Esophagus mucosa (tissue), 1 donor: ENCODE data around the gene RTBDN. TPM values are rescaled to one million over a fixed set of nuclear protein-coding genes. Genes with fewer than 3 reads are reported as not detected.

Experiments
- ATAC-seq: fragments of 200-7000 bp; cut with Tn5 transposase; one replicate; pipeline ENCODE4 v1.9.1; 2020
- total RNA-seq: library from RNA; stranded (reverse); gene quantifications from one replicate; pipeline ENCODE4 v1.2.4, GENCODE V29; 2023
- donor health status: DM: yes; HTN: yes; CAD: no.

The RTBDN gene
- total RNA-seq: not detected

DNA sequence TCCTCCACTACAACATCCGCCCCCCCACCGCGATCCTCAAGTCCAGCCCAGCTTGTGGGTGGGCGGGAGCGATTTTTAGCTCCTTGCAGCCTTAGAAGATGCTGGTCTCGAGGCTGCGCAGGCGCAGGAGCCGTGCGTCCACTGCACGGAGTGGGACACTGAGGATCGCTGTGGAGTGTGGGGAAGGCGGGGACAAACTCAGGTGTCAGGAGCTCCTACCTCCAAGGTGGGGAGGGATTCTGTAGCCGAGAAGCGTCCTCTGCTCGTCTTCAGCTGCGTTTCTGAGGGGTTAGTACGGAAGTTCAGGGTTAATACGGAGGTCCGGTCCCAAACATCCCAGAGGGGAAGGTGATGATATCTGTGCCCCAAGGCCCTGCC is at the start of gene RTBDN:
Gene RTBDN (minus strand): TSS at position 14 of the 378 bp plus-strand sequence. CDS start 4,600 bp downstream, outside the sequence.
- ATAC-seq: no peak

DNA sequence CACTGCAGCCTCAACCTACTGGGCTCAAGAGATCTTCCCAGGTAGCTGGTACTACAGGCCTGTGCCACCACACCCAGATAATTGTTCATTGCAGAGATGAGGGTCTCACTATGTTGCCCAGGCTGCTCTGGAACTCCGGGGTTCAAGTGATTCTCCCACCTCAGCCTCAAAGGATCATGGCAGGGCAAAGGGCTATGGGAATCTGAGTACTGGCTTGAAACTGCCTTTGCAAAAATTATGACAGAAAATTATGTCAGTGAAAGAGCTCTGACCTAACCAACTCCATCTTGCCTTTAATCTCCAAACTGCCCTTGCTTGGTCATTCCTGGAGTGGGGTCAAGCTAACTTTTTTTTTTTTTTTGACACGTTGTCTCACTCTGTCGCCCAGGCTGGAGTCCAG is 48.2 kb upstream of the RTBDN start:
- ATAC-seq: no peak

DNA sequence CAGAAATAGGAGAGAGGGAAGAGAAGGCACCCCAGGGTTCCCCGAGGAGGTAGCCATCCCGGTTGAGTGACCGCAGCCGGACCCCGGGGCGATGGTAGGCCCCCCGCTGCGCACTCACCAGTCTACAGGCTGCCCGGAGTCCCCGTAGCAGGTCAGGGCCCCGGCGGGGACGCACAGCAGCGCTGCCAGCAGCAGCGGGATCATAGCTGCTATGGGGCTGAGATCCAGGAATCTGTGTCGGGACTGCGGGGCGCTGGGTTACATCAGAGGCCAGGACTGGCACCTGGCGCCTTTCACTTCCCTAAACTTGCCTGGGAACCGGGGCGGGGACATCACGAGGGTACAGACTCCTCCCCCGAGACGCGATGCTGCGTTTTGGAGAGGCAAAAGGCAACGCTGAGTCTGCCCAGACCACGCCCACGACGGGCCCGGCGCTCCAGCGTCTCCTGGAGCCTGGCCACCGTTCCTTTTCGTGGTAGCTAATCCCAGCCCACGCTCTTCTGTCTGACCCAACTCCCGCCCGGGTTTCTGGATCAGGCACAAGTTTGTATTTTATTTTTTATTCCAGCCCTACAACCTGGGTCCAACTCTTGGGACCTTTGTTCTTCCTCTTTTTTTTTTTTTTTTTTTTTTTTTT is 46.9 kb upstream of the RTBDN start, which contains the start of gene DNASE2:
Gene DNASE2 (minus strand): TSS at position 278 of the 637 bp plus-strand sequence. CDS start 74 bp downstream, at position 204.
- peak; percentile 87 for ATAC-seq

DNA sequence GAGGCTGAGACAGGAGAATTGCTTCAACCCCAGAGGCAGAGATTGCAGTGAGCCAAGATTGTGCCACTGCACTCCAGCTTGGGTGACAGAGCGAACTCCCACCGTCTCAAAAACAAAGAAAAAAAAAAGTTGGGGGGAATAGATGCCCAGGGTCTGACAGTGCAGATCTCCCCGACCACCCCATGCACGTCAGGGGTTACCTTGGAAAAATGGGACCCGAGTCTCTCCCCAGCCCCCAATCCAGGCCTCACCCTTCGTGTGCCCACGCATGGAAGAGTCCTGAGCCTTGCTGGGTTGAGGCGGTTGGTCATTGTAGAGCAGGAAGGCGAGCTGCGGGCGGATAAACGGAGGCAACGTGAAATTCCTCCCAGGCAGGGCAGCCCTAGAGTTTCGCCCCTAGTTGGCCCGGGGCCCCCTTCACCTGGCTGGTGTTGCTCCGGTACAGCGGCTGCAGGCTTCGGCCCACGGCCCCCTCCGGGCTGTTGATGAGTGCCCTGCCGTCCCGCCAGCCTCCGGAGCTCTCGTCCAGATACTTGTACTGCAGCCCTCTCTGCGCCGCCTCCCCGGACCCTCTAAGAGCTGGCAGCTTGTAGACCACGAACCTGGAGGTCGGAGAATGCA is 46.3 kb upstream of the RTBDN start:
- peak; percentile 21 for ATAC-seq

DNA sequence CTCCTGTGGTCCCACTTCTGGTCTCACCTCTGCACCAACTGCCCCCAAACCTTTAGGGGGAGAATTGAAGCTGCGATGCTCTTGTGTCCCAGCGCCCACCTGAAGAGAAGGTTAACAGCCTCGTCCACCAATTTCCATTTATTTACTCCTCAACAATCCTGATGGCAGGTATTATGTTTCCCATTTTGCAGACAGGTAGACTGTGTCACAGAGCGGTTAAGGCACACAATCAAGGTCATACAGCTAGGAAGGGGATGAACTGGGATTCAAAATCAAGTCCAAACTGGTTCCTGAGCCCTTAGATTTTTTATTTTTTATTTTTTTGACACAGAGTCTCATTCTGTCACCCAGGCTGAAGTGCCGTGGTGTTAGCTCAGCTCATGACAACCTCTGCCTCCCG is 40.7 kb upstream of the RTBDN start:
- ATAC-seq: no peak

DNA sequence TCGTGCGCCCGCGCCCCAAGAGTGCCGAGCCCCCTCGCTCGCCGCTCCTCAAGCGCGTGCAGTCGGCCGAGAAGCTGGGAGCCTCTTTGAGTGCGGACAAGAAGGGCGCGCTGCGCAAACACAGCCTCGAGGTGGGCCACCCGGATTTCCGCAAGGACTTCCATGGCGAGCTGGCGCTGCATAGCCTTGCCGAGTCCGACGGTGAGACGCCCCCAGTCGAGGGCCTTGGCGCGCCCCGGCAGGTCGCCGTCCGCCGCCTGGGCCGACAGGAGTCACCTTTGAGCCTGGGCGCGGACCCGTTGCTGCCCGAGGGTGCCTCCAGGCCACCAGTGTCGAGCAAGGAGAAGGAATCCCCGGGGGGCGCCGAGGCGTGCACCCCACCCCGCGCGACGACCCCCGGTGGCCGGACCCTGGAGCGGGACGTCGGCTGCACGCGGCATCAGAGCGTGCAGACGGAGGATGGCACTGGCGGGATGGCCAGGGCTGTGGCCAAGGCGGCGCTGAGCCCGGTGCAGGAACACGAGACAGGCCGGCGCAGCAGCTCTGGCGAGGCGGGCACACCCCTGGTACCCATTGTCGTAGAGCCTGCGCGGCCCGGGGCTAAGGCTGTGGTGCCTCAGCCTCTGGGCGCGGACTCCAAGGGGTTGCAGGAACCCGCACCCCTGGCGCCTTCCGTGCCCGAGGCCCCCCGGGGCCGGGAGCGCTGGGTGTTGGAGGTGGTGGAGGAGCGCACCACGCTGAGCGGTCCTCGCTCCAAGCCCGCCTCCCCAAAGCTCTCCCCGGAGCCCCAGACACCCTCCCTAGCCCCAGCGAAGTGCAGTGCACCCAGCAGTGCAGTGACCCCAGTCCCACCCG is 39.7 kb upstream of the RTBDN start:
- ATAC-seq: peak; percentile 3

DNA sequence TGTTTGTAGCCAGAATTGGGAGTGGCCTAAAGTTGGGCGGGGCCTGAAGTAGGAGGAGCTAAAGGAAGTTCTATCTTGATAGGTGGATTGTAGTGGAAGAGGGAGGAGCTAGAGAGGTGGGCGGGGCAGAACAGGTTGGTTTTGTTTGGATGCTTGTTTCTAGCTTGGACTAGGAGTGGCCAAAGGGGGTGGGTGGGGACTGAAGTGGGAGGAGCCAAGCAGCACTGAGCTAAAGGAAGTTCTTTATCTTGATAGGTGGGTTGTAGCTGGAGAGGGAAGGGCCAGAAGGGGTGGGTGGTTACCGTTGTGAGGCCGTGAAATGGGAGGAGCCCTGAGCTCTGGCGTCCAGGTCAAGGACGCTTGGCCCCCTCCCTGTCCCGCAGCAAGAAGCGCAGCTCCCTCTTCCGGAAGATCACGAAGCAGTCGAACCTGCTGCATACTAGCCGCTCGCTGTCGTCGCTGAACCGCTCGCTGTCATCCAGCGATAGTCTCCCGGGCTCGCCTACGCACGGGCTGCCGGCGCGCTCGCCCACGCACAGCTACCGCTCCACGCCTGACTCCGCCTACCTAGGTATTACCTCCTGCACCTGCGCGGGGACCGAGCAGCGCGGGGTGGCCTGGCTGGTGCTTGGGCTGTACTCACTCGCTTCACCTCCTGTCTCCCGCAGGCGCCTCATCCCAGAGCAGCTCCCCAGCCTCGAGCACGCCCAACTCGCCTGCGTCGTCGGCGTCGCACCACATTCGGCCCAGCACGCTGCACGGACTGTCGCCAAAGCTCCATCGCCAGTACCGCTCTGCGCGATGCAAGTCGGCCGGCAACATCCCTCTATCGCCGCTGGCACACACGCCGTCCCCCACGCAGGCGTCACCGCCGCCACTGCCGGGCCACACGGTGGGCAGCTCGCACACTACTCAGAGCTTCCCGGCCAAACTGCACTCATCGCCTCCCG is 38.8 kb upstream of the RTBDN start:
- peak; percentile 80 for ATAC-seq

DNA sequence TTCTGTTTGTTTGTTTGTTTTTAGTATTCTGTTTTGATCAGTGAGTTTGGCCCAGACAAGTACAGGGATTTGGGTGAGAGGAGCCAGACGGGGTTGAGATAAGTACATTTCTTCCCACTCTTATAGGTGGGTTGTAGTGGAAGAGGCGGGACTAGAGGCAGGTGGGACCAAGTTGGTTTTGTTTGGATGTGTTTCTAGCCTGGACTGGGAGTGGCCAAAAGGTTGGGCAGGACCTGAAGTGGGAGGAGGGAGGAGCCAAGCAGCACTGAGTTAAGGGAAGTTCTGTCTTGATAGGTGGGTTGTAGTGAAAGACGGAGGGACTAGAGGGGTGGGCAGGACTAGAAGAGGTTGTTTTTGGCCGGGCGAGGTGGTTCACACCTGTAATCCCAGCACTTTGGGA is 37.9 kb upstream of the RTBDN start:
- no peak for ATAC-seq

DNA sequence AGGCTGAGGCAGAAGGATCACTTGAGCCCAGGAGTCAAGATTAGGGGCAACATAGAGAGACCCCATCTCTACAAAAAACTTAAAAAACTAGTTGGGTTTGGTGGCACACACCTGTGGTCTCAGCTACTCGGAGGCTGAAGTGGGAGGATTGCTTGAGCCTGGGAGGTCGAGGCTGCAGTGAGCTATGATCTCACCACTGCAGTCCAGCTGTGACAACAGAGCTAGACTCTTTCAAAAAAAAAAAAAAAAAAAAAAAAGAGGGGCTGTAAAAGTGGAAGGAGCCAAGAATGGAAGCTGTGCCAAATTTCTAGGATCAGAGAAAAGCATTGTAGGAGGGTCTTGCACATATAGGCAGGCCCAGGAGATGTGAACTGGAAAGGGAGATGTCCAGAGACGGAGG is 37.3 kb upstream of the RTBDN start:
- ATAC-seq: no peak

DNA sequence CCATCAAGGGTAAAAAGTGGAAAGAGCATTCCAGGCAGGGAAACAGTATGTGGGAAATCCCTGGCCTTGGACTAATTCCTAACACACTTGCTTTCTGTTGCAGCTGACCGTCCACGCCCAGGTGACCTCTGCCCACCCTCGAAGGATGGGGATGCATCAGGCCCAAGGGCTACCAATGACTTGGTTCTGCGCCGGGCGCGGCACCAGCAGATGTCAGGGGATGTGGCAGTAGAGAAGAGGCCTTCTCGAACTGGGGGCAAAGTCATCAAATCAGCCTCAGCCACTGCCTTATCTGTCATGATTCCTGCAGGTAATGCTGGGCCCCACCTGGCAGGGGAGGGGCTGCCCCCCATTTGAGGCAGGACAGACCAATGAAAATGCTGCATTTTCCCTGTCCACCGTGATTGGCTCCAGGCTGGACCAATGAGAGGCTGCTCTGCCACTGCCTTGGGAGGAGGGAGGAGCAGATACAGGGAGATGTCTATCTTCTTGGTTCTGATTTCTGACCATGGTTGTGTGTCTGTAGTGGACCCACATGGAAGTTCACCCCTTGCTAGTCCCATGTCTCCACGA is 34.2 kb upstream of the RTBDN start:
- ATAC-seq: no peak

DNA sequence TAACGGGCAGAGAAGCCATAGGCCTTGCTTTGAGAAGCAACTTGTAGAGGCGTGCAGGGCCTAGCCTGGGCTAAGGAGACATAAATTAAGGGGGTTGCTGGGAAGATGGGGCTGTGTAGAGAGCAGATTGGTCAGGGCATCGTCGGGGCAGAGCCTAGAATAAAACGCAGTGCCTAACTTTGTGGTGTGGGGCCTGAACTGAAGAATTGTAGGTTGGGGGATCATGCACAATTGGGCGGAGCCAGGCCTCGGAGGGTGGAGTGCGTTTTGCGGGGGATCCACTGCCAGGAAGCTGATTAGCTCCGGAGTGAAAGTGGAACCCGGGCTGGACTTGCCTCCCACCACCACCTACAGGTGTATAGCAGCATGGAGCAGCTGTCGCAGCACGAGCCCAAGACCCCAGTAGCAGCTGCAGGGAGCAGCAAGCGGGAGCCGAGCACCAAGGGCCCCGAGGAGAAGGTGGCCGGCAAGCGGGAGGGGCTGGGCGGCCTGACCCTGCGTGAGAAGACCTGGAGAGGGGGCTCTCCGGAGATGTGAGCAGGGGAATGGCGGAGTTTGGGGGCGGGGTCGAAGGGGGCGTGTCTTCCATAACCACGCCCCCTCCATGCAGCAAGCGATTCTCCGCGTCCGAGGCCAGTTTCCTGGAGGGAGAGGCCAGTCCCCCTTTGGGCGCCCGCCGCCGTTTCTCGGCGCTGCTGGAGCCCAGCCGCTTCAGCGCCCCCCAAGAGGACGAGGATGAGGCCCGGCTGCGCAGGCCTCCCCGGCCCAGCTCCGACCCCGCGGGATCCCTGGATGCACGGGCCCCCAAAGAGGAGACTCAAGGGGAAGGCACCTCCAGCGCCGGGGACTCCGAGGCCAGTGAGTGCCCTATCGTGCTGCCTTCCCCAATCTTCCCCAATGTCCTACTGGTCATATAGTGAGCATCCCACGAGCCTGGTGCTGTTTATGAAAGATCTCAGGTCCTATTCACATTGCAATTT is 33.0 kb upstream of the RTBDN start:
- peak; percentile 24 for ATAC-seq

DNA sequence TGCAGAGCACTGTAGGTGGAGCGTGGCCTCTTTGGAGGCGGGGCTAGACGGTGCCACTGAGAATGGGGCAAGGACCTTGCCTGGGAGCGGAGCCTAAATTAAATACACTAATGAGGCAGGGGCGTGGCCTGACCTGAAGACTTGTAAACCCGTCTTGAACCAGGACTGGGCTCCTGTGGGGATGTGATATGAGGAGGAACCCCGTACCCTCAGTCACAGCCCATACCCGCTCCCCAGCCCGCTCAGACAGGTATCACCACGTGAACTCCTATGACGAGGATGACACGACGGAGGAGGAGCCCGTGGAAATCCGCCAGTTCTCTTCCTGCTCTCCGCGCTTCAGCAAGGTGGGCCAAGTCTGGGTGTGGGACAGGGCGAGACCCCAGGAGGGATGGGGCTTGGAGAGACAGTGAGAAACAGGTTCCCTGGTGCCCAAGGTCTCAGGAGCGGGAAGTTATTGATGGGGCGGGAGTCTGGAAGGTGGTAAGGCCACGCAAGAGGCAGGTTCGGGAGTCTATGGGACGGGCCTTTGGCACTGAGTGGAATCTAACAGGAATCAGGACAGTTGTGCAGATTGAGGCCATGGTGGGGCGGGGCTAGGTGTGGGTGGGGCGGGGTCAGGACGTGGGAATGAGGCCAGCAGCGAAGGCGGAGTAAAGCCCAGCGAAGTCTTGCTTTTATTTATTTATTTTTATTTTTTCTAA is 32.2 kb upstream of the RTBDN start:
- peak; percentile 24 for ATAC-seq

DNA sequence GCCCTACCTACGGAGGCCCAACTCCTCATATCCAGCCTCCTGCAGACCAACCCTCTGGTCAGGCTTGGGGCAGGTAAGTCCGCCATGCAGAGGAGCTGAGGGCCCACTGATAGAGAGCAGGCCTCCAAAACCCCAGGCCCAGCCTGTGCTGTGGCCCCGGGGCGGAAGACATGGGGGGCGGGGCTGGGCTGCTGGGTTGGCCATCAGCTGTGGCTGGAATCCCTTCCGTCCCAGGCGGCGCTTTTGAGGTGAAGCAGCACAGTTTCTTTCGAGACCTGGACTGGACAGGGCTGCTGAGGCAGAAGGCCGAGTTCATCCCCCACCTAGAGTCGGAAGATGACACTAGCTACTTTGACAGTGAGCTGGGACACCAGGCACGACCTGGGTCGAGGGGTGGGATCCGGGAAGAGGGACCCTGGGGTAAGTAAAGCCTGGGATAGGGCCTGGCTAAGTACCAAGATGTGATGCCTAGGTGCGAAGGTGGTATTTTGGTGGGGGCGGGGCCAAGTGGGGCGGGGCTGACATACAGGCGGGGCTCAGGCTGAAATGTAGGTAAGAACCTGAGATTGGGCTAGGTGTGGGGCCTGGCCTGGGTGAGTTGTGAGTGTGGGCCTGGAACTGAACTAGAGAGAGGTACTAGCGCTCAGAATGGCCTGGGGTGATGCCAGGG is 31.5 kb upstream of the RTBDN start:
- ATAC-seq: no peak

DNA sequence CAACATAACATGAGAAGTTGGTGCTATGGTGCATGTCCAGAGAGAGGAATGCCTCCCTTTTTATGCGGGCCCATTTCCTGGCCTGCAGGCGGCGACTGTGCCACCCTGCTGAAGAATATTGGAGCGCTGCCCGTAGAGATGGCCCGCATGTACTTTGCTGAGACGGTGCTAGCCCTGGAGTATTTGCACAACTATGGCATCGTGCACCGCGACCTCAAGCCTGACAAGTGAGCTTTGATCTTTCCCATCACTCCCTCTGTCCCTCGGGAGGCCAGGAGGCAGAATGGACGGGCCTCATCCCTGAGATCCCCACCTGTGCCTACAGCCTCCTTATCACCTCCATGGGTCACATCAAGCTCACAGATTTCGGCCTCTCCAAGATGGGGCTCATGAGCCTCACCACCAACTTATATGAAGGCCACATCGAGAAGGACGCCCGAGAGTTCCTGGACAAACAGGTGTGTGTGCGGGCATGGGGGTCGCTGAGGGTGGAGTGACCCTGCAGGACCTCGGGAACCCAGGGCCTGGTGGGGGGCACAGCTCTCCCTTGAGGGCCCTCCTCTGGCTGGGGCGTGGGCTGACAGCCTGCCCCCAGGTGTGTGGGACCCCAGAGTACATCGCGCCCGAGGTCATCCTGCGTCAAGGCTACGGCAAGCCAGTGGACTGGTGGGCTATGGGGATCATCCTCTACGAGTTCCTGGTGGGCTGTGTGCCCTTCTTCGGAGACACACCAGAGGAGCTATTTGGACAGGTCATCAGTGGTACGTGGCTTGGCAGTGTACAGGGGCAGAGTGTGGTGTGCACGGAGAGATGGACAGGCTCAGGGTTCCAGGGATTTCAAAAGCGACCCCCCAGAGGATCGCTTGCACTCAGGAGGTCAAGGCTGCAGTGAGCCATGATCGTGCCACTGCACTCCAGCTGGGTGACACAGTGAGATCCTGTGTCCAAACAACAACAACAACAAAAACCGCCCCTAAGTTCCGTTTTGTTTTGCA is 30.6 kb upstream of the RTBDN start:
- ATAC-seq: no peak

DNA sequence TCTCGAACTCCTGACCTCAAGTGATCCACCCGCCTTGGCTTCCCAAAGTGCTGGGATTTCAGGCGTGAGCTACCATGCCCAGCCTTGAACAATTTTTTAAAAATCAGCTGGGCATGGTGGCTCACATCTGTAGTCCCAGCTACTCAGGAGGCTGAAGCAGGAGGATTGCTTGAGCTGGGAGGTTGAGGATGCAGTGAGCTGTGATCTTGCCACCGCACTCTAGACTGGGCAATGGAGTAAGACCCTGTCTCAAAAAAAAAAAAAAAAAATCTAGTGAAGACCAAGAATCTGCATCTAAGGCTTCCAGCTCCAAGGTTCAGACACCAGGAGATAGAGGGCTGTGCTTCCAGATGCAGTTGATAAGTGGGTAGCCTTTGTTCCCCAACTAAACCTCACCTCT is 29.8 kb upstream of the RTBDN start:
- ATAC-seq: no peak

DNA sequence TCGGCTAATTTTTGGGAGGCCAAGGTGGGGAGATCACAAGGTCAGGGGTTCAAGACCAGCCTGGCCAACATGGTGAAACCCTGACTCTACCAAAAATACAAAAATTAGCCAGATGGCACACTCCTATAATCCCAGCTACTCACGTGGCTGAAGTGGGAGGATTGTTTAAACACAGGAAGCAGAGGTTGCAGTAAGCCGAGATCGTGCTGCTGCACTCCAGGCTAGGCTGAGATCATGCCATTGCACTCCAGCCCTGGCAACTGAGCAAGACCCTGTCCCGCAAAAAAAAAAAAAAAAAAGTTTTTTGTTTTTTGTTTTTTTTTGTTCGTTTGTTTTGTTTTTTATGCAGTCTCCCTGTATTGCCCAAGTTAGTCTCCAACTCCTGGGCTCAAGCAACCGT is 25.2 kb upstream of the RTBDN start:
- ATAC-seq: no peak

DNA sequence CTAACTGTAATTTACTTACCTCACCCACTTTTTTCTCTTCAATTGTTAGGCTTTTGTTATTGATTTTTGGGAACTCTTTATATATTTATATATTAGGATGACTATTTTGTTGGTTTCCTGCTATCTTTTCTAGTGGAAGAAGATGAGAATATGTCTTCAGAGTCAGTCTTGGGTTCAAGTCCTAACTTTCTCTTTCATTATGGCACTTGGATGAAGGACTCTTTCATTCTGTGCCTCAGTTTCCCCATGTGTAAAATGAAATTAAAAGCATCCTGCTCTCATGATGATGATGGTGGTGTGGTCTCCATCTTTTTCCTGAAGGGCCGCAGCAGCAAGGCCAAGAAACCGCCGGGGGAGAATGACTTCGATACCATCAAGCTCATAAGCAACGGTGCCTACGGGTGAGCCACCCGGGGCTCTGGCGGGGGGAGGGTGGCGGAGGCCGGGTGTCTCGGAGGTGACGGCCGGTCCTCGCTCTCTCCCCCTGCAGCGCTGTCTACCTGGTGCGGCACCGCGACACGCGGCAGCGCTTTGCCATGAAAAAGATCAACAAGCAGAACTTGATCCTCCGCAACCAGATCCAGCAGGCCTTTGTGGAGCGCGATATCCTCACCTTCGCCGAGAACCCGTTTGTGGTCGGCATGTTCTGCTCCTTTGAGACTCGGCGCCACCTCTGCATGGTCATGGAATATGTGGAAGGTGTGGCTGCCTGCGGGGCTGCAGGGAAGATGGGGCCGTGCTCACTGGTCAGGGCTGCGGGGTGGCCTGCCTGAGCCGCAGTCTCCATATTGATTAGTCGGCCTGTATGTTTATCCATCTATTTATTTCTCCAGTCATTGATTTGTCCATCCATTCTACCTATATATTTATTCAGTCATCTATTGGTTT is 23.9 kb upstream of the RTBDN start:
- ATAC-seq: no peak
